ENCODE data around the gene DHX34. TPM values are rescaled to one million over a fixed set of nuclear protein-coding genes. Genes with fewer than 3 reads are reported as not detected.

Gene DHX34
- total RNA-seq, 1 donor from 2014 or later: 11.5 TPM

GRCh38 chr19:47390533-47391488 is 41.7 kb downstream of the DHX34 start:
- no peak overlapping the region for H3K4me3 ChIP-seq (ENCODE audit: low read depth, low read length)
- DNase-seq (ENCODE audit: low read depth): no peak
- TF ChIP-seq, protein P1, sequence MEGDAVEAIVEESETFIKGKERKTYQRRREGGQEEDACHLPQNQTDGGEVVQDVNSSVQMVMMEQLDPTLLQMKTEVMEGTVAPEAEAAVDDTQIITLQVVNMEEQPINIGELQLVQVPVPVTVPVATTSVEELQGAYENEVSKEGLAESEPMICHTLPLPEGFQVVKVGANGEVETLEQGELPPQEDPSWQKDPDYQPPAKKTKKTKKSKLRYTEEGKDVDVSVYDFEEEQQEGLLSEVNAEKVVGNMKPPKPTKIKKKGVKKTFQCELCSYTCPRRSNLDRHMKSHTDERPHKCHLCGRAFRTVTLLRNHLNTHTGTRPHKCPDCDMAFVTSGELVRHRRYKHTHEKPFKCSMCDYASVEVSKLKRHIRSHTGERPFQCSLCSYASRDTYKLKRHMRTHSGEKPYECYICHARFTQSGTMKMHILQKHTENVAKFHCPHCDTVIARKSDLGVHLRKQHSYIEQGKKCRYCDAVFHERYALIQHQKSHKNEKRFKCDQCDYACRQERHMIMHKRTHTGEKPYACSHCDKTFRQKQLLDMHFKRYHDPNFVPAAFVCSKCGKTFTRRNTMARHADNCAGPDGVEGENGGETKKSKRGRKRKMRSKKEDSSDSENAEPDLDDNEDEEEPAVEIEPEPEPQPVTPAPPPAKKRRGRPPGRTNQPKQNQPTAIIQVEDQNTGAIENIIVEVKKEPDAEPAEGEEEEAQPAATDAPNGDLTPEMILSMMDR (conservative IDR thresholded peaks at IDR 0.05; ENCODE audit: low read depth, low read length): no peak

DNA sequence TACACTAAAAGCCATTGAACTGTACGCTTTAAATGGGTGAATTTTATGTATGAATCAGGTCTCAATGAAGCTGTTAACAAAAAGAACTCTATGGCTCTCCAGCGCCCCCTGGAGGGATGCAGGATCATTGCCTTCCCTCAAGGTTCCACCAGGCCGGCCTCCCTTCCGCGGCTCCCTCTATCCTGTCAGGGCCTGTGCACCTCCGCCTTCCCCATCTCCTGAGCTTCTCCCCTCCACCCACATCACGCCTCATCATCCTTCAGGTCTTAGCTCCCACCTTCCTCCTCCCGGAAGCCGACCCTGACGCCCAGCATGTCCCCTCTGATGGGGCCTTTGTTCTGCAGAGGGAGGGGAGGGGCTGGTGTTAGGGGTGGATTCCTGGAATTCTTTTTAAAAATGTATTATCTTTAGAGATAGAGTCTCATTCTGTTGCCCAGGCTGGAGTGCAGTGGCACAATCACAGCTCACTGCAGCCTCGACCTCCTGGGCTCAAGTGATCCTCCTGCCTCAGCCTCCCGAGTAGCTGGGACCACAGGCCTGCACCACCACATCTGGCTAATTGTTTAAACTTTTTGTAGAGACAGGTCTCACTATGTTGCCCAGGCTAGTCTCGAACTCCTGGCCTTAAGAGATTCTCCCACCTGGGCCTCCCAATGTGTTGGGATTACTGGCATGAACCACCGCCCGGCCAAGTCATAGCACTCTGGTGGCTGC is 42.6 kb downstream of the DHX34 start:
- peak; percentile 0 for DNase-seq (ENCODE audit: low read depth)
- TF ChIP-seq, protein P1 (conservative IDR thresholded peaks at IDR 0.05; ENCODE audit: low read depth, low read length): peak; percentile 91
- no peak overlapping the region for H3K4me3 ChIP-seq (ENCODE audit: low read depth, low read length)

- no peak for DNase-seq (ENCODE audit: low read depth)
- TF ChIP-seq, protein P1 (conservative IDR thresholded peaks at IDR 0.05; ENCODE audit: low read depth, low read length): no peak
- H3K4me3 ChIP-seq (ENCODE audit: low read depth, low read length): no peak overlapping the region
Measured at GRCh38 chr19:47398707-47399597, 49.8 kb downstream of the DHX34 start.

DNA sequence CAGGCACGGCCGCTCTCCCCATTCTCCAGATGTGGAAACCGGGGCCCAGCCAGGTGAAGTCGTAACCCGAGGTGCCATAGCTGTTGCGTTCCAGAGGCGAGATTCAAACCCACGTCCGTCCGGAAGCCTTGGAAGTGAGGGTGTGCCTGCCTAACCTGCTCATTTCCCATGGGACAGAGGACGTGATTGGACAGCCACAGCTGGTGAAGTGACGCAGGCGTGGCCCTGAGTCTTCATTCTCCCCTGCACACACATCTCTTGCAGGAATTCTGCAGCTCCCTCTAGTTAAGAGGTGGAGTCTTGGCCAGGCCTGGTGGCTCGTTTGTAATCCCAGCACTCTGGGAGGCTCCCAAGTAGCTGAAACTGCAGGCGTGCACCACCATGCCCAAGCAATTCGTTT is 53.4 kb downstream of the DHX34 start:
- DNase-seq (ENCODE audit: low read depth): no peak
- TF ChIP-seq, protein P1 (conservative IDR thresholded peaks at IDR 0.05; ENCODE audit: low read depth, low read length): no peak
- no peak overlapping the region for H3K4me3 ChIP-seq (ENCODE audit: low read depth, low read length)

DNA sequence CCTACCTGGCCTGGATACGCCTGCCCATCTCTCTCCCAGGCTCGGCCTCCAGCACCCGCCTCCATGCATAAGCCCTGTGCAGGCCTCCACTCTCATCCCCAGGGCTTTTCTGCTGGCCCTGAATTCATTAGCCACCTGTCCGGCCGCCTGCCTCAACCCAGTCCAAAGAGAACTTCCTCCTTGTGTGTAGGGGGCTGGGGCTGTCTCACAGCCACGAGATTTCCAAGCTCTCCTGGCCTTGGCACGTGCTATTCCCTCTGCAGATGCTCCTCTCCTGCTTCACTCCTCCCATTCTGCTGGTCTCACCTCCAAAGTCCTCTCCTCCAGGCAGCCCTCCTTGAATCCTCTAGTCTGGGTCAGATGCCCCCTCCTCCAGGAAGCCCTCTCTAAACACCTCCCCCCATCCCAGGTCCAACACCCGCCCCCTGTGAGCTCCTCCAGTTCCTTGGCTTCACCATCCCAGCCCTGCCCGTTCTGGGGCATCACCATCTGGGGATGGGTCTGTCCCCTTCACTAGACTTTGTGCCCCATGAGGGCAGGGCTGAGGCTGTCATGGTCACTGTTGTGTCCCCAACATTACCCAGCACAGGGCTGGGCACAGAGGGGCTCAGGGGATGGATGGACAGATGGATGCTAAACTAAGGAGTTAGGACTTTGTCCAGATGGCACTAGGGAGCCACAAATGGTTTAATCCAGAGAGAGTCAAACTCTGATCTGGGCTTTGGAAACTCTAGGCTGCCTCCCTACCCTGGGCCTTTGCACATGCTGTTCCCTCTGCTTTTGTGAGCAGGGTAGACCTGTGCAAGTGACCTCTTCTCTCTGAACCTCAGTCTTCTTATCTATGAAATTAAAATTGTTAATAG is 55.5 kb downstream of the DHX34 start:
- DNase-seq (ENCODE audit: low read depth): no peak
- TF ChIP-seq, protein P1 (conservative IDR thresholded peaks at IDR 0.05; ENCODE audit: low read depth, low read length): no peak
- H3K4me3 ChIP-seq (ENCODE audit: low read depth, low read length): no peak overlapping the region

- TF ChIP-seq, protein P1 (conservative IDR thresholded peaks at IDR 0.05; ENCODE audit: low read depth, low read length): no peak
- no peak overlapping the region for H3K4me3 ChIP-seq (ENCODE audit: low read depth, low read length)
- no peak for DNase-seq (ENCODE audit: low read depth)
Measured at GRCh38 chr19:47405197-47405550, 56.1 kb downstream of the DHX34 start.

Measured in epithelial cell of proximal tubule (primary cell).